HG03457 (cell line): ENCODE data around the gene SPPL3.
"Not testable (repeated sequence)": the region's sequence is repeated elsewhere in the genome, so short reads cannot be mapped to it uniquely, and the experiment has no call there.

Experiments used
- ATAC-seq: cut with Tn5 transposase; IDR thresholded peaks from one replicate; pipeline ENCODE4 v1.9.1; 2021; ENCODE audit warnings: moderate number of reproducible peaks; ENCODE audit not compliant: unreplicated experiment

Gene SPPL3

GRCh38 chr12:120754792-120755191 is 149.4 kb downstream of the SPPL3 start:
- no peak for ATAC-seq

- no peak for ATAC-seq
Observed at GRCh38 chr12:120751389-120751788, 152.8 kb downstream of the SPPL3 start.

DNA sequence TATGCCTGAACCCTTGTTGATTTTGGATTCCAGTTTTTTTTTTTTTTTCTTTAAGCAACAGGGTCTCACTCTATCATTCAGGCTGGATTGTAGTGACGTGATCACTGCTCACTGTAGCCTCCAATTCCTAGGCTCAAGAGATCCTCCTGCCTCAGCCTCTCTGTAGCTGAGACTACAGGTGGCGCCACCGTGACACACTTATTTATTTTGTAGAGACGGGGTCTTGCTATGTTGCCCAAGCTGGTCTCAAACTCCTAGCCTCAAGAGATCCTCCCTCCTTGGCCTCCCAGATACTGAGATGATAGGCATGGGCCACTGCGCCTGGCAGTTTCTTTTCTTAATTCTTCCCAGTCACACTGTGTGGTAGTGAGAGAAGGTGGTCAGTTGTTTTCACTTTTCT is 153.4 kb downstream of the SPPL3 start:
- ATAC-seq: no peak

DNA sequence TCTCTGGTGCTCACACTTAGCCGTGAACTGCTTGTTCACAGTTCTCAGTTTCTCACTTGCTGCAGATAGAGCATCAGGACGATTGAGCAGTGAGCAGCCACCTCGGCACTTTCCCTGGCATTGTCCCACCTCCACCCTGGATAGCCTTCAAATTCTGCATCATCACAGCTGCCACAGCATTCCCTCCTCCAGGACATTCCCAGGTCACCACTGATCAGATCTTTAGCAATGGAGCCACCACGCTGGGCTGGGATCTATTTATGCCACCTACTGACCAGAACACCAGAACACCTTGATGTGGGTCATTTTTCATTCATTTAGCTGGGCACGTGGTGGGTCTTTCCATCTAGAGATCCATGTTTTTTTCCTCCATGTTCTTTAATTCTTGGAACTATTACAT is 154.9 kb downstream of the SPPL3 start:
- ATAC-seq: no peak

DNA sequence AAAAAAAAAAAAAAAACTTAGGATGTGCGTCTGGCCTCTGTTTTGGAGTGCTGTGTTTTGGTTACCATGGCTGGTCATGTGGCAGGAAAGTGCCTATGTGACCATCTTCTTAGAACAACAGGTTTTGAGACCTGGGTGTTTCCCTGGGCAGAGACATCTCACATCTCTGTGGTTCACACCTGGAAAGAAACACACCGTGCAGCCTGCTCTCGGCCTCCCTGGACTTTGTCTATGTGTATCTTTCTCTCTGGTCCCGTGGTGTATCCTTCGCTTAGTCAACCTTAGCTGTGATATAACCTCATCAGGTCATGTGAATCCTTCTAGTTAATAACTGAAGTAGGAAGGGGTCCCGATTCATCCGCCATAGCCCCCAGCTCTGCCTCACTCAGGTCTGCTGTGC is 155.9 kb downstream of the SPPL3 start:
- ATAC-seq: no peak

DNA sequence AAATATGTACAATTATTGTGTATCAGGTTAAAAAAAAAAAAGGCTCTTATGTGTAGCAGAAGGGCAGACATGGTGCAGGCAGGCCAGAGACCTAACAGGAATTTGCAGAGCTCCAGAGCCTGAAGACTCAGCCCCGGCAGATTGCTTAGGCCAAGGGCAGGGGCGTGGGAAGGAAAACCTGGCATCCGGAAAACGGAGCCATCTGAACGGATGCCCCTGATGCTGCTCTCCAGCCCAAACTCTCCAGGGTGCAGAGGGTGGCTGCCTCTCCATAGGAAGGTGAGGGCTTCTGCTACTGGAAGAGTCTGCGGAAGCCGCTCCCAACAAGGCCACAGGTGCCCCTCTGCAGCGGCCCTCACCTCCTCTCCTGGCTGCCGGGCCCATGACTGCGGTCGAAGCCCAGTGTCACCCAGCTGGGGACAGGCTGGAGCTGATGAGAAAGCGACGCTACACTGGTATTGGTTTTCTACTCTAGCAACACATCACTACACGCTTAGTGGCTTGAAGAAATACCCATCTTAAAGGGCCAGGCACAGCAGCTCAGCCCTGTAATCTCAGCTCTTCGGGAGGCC is 159.2 kb downstream of the SPPL3 start:
- no peak for ATAC-seq

DNA sequence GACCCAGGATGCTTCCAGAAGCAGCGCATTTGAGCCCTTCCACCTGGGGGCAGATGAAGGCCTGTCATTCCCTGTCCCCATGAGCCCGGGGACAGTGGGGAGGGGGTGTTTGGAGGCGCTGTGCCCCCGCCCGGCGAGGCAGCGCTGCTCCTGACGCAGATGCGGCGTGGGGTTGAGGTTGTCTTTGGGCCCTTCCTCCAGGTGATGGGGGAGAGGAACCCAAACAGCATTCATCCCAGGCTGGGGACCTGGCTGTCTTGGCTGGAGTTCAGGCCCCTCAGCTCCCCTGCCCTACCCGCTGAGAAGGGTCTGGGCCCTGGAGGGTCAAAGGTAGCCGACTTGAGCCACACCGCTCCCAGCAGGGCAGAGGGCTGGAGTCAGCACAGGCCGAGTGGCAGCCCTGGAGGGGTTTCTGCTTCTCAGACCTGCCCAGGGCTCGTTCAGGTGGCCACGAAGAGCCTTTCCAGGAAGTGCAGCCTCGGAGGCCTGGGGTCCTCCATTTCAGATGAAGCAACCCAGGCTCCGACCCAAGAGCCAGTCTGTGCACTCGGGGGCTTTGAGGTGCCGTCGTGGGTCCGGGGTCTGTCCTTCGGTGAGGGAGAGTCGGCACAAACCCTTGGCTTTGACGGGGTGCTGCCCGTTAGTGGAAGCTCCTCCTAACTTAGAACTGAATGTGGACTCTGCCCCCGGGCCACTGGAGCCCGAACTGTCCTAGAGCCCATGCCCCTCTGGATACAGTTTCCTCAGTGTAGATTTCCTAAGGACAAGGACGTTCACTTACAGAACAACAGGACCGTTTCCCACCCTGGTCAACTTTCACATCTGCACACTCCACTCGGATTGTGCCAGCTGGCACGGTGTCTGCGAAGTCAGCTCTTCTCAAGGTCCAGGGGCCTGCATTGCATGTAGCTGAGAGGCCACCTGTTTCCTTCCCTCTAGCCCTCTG is 162.4 kb downstream of the SPPL3 start:
- ATAC-seq: no peak

DNA sequence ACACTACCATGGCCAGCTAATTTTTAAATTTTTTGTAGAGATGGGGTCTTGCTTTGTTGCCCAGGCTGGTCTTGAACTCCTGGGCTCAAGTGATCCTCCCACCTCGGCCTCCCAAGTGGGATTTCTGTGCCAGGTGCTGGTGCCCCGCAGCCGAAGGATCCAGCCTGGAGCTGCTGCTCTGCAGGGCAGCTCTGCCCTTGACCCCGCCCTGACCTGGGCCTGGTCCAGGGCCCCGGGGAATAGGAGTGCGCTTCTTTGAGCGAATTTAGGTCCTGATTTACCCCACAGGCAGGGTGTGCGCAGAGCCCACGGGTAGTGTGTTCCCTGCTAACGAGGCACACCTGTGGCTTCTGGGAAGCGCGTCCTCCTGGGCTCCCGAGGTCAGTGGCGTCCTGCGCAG is 163.3 kb downstream of the SPPL3 start:
- ATAC-seq: no peak

GRCh38 chr12:120739821-120740613 is 164.1 kb downstream of the SPPL3 start:
- ATAC-seq: no peak

- no peak for ATAC-seq
Observed at GRCh38 chr12:120739031-120739762, 165.0 kb downstream of the SPPL3 start.

GRCh38 chr12:120738252-120739030 is 165.7 kb downstream of the SPPL3 start:
- no peak for ATAC-seq

- ATAC-seq: no peak
Observed at GRCh38 chr12:120737557-120738251, 166.5 kb downstream of the SPPL3 start.

DNA sequence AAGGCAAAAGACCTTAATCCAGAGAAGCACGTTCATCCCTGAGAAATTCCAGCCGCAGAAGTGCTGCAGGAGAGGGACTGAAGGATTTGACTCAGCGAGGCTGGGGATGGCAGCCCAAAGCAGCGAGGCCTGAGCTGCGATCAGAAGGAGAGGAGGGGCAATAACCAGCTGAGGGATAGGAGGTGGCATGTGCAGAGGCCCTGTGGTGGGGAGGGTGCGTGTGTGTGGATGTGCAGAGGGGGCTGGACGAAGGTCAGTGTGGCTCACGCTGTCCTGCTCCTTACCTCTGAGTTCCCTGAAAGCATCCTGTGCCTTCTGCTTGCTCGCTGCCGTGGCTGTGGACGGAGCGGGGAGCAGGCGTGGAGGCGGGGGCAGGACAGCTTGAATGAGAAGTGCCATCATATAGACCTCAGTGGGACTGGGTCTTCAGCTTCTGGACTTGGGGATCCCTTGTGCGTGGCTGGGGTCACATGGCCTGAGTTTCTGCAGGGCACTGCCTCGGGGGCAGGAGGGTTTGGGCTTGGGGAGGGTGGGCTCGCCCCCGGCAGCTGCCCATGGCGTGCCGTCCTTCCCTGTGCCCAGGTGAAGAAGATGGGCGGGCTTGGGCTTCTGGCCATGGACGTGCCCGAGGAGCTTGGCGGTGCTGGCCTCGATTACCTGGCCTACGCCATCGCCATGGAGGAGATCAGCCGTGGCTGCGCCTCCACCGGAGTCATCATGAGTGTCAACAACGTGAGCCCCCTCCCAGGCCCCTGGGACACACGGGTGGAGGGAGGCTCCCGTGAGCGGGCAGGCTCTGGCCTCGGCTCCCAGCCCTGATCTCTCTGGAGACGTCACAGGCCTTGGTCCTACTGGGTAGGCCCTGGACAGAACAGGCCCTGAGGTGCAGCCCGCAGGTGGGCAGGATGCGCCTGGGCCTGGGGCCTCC is 167.5 kb downstream of the SPPL3 start:
- ATAC-seq: no peak

DNA sequence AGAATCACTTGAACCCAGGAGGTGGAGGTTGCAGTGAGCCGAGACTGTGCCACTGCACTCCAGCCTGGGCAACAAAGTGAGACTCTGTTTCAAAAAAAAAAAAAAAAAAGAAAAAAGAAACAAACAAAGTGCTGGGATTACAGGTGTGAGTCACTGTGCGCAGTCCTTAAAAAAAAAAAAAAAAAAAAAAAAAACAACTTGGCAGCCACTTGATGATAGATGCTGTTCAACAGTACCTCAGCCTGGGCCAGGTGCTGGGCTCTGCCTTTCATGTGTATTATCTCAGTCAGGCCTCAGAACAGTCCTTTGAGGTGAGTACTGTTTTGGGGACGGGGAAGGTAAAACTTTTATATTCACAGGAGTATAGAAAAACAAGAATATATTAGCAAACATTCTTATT is 169.0 kb downstream of the SPPL3 start:
- ATAC-seq: no peak

DNA sequence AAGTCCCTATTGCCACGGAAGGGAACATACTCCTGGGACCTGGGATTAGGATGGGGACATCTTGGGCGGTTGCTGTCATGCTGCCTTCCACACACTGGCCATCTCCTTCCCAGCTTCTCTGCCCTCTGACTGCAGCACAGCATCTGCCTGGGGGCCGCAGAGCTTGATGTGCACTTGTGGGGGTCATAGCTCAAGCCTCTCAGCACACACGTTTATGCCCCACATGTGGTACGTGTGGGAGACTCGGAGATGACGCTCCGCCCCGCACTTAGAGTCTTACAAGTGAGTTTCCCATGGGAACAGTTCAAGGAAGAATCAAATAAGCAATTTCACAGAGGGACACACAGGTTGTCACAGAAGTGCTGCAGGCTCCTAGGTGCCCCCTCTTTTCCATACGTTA is 169.9 kb downstream of the SPPL3 start:
- no peak for ATAC-seq

DNA sequence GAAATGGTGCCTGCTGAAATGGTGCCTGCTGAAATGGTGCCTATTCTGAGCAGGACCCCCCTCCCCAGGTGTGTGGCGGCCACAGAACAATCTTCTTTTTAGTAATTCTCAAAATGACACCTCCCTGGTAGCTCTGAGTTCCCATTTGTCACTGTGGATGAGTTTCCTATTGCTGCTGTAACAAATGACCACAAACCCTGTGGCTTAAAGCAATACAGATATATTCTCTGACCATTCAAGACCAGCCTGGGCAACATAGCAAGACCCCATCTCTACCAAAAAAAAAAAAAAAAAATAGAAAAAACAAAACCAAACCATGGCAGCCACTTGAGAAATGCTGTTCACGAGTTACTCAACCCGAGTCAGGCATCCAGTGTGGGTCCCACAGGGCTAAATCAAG is 170.6 kb downstream of the SPPL3 start:
- no peak for ATAC-seq

DNA sequence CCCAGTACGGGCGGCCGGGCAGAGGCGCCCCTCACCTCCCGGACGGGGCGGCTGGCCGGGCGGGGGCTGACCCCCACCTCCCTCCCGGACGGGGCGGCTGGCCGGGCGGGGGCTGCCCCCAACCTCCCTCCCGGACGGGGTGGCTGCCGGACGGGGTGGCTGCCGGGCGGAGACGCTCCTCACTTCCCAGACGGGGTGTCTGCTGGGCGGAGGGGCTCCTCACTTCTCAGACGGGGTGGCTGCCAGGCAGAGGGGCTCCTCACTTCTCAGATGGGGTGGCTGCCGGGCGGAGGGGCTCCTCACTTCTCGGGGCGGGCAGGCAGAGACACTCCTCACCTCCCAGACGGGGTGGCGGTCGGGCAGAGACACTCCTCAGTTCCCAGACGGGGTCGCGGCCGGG is 172.0 kb downstream of the SPPL3 start:
- not testable (repeated sequence) for ATAC-seq

DNA sequence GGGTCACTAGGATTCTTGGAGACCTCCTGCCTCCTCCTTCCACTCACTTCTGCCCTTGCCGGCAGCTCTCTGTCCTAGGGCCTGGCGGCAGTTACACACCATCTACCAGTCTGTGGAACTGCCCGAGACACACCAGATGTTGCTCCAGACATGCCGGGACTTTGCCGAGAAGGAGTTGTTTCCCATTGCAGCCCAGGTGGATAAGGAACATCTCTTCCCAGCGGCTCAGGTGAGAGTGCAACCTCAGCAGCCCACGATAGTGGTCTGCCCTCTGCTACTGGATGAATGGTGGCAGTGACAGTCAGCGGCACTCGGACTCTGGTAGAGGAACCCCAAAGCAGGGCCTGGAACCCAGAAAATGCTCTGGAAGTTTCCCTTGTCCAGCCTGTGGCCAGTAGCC is 177.2 kb downstream of the SPPL3 start:
- ATAC-seq: no peak

GRCh38 chr12:120726510-120726793 is 177.7 kb downstream of the SPPL3 start:
- ATAC-seq: no peak
